RWPE1 (cell line): ENCODE data around the gene WAPL.

Source experiments
- CTCF ChIA-PET: fragments of 350-600 bp; sonication (Branson Sonifier 250); formaldehyde crosslinking; extraction: SDS; loops from one replicate; lab custom pipeline; 2021; lab: Yijun Ruan, JAX
- POLR2A ChIA-PET: fragments of 400-600 bp; formaldehyde crosslinking; extraction: SDS; loops from one replicate; lab custom pipeline; 2020; ENCODE audit warnings: antibody characterized with exemption; ENCODE audit not compliant: low non-redundant PET; lab: Yijun Ruan, JAX
- DNase-seq: peaks from one replicate; pipeline ENCODE4 v3.0.0; 2012; ENCODE audit warnings: low spot score
- H3K27ac ChIP-seq: fragments of 450-650 bp; 2 replicates; pipeline ENCODE4 v1.5.1; 2017
- TF ChIP-seq, protein P1 (sequence below): fragments of 450-650 bp; conservative IDR thresholded peaks from 2 replicates; pipeline ENCODE4 v1.5.1; 2017; ENCODE audit warnings: low read depth, mild to moderate bottlenecking

WAPL gene

GRCh38 chr10:86393862-86394455, 127.6 kb downstream of the WAPL start:
- TF ChIP-seq, protein P1, sequence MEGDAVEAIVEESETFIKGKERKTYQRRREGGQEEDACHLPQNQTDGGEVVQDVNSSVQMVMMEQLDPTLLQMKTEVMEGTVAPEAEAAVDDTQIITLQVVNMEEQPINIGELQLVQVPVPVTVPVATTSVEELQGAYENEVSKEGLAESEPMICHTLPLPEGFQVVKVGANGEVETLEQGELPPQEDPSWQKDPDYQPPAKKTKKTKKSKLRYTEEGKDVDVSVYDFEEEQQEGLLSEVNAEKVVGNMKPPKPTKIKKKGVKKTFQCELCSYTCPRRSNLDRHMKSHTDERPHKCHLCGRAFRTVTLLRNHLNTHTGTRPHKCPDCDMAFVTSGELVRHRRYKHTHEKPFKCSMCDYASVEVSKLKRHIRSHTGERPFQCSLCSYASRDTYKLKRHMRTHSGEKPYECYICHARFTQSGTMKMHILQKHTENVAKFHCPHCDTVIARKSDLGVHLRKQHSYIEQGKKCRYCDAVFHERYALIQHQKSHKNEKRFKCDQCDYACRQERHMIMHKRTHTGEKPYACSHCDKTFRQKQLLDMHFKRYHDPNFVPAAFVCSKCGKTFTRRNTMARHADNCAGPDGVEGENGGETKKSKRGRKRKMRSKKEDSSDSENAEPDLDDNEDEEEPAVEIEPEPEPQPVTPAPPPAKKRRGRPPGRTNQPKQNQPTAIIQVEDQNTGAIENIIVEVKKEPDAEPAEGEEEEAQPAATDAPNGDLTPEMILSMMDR, result no peak
- H3K27ac ChIP-seq, result no peak overlapping the region
- CTCF ChIA-PET, result no interaction called here
- POLR2A ChIA-PET, result no interaction called here
- DNase-seq, result no peak

DNA sequence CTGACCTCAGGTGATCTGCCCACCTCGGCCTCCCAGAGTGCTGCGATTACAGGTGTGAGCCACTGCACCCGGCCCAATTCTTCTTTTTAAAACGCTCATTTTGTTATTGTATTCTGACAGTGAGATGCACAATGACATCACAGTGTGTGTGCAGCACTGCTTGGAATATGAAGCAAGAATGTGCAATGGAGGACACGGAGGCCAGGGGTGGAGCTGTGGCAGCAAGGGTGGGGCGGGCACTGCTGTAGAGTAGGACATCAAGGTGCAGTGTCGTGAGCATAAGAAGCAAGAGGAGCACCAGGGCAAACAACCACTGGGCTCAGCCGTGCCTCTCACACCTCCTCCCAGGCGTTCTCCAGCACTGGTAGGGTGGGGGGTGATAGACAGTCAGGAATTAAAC, 128.2 kb downstream of the WAPL start:
- no peak overlapping the region for H3K27ac ChIP-seq
- TF ChIP-seq, protein P1, result no peak

GRCh38 chr10:86392723-86393094, 128.9 kb downstream of the WAPL start:
- H3K27ac ChIP-seq, result no peak overlapping the region
- DNase-seq, result no peak
- ChIA-PET POLR2A (no interaction called here), CTCF (no interaction called here)
- TF ChIP-seq, protein P1, result no peak

More for the DNA sequence above, 128.2 kb downstream of the WAPL start:
- ChIA-PET POLR2A (no interaction called here), CTCF (no interaction called here)
- no peak for DNase-seq

- CTCF ChIA-PET, result interaction anchor here (1.3 kb wide), 1 partner anchor 8 kb away, joined by 7 read pairs; no protein-coding TSS in a partner anchor
- POLR2A ChIA-PET, result no interaction called here
- H3K27ac ChIP-seq, result no peak overlapping the region
- DNase-seq, result no peak
- TF ChIP-seq, protein P1, result no peak
Measured at GRCh38 chr10:86391986-86392722, 129.4 kb downstream of the WAPL start.

DNA sequence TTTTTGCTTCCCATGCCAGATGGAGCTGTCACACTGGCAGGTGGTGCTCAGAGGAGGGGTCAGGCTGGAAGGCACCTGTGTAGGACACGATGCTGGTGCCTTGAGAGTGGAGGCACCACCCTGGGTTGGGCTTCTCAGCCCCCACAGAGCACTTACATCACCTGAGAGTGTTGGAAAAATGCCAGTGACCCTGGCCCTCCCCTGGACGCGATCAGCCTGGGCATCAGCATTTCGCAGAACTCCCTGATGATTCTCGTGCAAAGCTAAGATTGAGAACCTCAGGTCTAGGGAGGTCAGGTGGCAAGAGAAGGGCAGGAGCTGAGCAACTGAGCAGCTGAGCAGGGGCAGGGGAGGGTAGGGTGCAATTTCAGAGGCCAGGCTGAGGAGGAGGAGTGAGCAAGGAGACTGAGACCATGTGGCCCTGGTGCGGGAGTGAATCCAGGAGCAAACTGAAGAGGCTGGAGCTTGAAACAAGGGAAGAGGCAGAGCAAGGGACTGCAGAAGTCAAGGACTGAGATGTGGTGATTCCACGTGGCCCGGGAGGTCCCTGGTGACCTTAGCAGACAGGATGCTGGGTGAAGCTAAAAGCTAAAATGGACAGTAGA, 130.3 kb downstream of the WAPL start:
- CTCF ChIA-PET, result interaction anchor here (0.6 to 2.0 kb wide), 4 partner anchors 9 to 87 kb away, joined by 5 to 7 read pairs (median 6); no protein-coding TSS in a partner anchor
- no peak for DNase-seq
- TF ChIP-seq, protein P1, result no peak
- H3K27ac ChIP-seq, result no peak overlapping the region
- POLR2A ChIA-PET, result no interaction called here

DNA sequence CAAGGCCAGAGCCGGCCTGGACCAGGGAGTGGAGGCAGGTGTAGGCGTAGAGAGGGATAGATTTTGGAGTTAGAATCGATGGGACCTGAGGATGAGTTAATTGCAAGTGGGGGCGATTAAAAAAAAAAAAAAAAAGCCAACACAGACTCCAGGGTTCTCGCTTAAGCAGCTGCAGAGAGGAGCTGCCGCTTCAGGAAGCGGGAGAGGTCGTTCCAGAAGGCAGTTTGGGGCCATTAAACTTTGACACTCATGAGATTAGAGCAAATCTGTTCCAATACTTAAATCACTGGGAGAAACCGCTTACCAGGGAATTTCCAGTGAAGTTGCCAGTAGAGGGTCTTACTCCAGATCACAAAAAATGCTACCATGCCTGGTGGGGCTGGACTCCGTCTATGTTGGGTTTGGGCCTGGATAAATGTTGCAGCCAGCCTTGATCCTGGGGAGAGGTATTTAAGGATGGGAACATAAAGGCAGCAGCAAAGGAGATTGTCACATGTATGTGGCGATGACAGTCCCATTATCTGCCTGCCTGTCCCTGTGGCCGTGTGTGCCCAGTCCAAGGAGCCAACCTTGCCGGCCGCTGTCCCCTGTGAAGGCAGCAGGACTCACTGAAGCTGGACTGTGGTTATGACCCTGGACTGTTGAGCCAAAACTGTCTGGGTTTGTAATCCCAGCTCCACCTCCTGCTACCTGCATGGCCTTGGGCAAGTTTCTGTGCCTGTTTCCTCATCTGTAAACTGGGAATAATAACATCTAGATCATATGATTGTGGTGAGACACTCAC, 131.1 kb downstream of the WAPL start:
- ChIA-PET POLR2A (no interaction called here), CTCF (interaction anchor here (0.6 to 2.0 kb wide), 3 partner anchors 10 to 88 kb away, joined by 5 to 6 read pairs (median 6); no protein-coding TSS in a partner anchor)
- H3K27ac ChIP-seq, result no peak overlapping the region
- TF ChIP-seq, protein P1, result no peak
- DNase-seq, result no peak
